Neuron (in vitro differentiated cells): ENCODE results near the gene CHI3L1.

ENCODE experiments used
- H2AFZ ChIP-seq: one replicate; pipeline ENCODE4 v1.6.1; 2013; ENCODE audit warnings: low read depth, mild to moderate bottlenecking, inconsistent platforms, low read length, moderate library complexity
- H3K27me3 ChIP-seq: one replicate; pipeline ENCODE4 v1.6.1; 2013; ENCODE audit warnings: low read length; ENCODE audit not compliant: insufficient read depth
- H3K36me3 ChIP-seq: one replicate; pipeline ENCODE4 v1.6.1; 2013; ENCODE audit warnings: low read length; ENCODE audit not compliant: insufficient read depth
- H3K4me1 ChIP-seq: one replicate; pipeline ENCODE4 v1.6.1; 2013; ENCODE audit warnings: low read length; ENCODE audit not compliant: insufficient read depth
- H3K4me3 ChIP-seq: 2 replicates; pipeline ENCODE4 v1.5.1; 2013; ENCODE audit warnings: mild to moderate bottlenecking, low read length, moderate library complexity
- H3K9me3 ChIP-seq: one replicate; pipeline ENCODE4 v1.6.1; 2013; ENCODE audit warnings: low read length

CHI3L1 gene

GRCh38 chr1:203153051-203153988, 33.2 kb downstream of the CHI3L1 start:
- Histone ChIP-seq H3K4me3 (no peak overlapping the region), H2AFZ (no peak overlapping the region), H3K4me1 (peaks cover 19% of the 10 kb centered on the region), H3K9me3 (no peaks in the 10 kb centered on the region), H3K27me3 (no peaks in the 10 kb centered on the region), H3K36me3 (no peaks in the 10 kb centered on the region)

GRCh38 chr1:203152158-203153034, 34.1 kb downstream of the CHI3L1 start:
- H3K36me3 ChIP-seq = no peaks in the 10 kb centered on the region
- no peaks in the 10 kb centered on the region for H3K9me3 ChIP-seq
- H3K27me3 ChIP-seq = no peaks in the 10 kb centered on the region
- peaks cover 25% of the 10 kb centered on the region for H3K4me1 ChIP-seq
- H3K4me3 ChIP-seq = no peak overlapping the region
- no peak overlapping the region for H2AFZ ChIP-seq

- no peak overlapping the region for H2AFZ ChIP-seq
- H3K9me3 ChIP-seq = no peaks in the 10 kb centered on the region
- H3K36me3 ChIP-seq = no peaks in the 10 kb centered on the region
- H3K4me1 ChIP-seq = peaks cover 30% of the 10 kb centered on the region
- no peaks in the 10 kb centered on the region for H3K27me3 ChIP-seq
- H3K4me3 ChIP-seq = no peak overlapping the region
Measured at GRCh38 chr1:203151362-203152157, 34.9 kb downstream of the CHI3L1 start.

- Histone ChIP-seq H3K27me3 (no peaks in the 10 kb centered on the region), H3K36me3 (no peaks in the 10 kb centered on the region), H2AFZ (no peak overlapping the region), H3K4me1 (peaks cover 30% of the 10 kb centered on the region), H3K9me3 (no peaks in the 10 kb centered on the region), H3K4me3 (no peak overlapping the region)
Measured at GRCh38 chr1:203150511-203151297, 35.8 kb downstream of the CHI3L1 start.

GRCh38 chr1:203149188-203149840, 37.2 kb downstream of the CHI3L1 start:
- H3K4me3 ChIP-seq = no peak overlapping the region
- no peak overlapping the region for H2AFZ ChIP-seq
- H3K4me1 ChIP-seq = peaks cover 30% of the 10 kb centered on the region
- H3K36me3 ChIP-seq = no peaks in the 10 kb centered on the region
- H3K27me3 ChIP-seq = no peaks in the 10 kb centered on the region
- no peaks in the 10 kb centered on the region for H3K9me3 ChIP-seq

- Histone ChIP-seq H3K36me3 (no peaks in the 10 kb centered on the region), H3K4me1 (peaks cover 29% of the 10 kb centered on the region), H3K4me3 (no peak overlapping the region), H3K27me3 (no peaks in the 10 kb centered on the region), H2AFZ (no peak overlapping the region), H3K9me3 (no peaks in the 10 kb centered on the region)
Measured at GRCh38 chr1:203148579-203148978, 37.9 kb downstream of the CHI3L1 start.

- no peaks in the 10 kb centered on the region for H3K9me3 ChIP-seq
- H3K4me3 ChIP-seq = no peak overlapping the region
- peaks cover 24% of the 10 kb centered on the region for H3K4me1 ChIP-seq
- no peak overlapping the region for H2AFZ ChIP-seq
- no peaks in the 10 kb centered on the region for H3K27me3 ChIP-seq
- no peaks in the 10 kb centered on the region for H3K36me3 ChIP-seq
Measured at GRCh38 chr1:203148127-203148526, 38.4 kb downstream of the CHI3L1 start.

GRCh38 chr1:203147376-203147775, 39.1 kb downstream of the CHI3L1 start:
- H3K36me3 ChIP-seq = no peaks in the 10 kb centered on the region
- no peak overlapping the region for H3K4me3 ChIP-seq
- H2AFZ ChIP-seq = no peak overlapping the region
- peaks cover 17% of the 10 kb centered on the region for H3K4me1 ChIP-seq
- no peaks in the 10 kb centered on the region for H3K27me3 ChIP-seq
- no peaks in the 10 kb centered on the region for H3K9me3 ChIP-seq

GRCh38 chr1:203146537-203146936, 40.0 kb downstream of the CHI3L1 start:
- Histone ChIP-seq H3K9me3 (no peaks in the 10 kb centered on the region), H3K36me3 (no peaks in the 10 kb centered on the region), H3K27me3 (no peaks in the 10 kb centered on the region), H3K4me3 (no peak overlapping the region), H3K4me1 (peaks cover 11% of the 10 kb centered on the region), H2AFZ (no peak overlapping the region)

GRCh38 chr1:203146042-203146369, 40.5 kb downstream of the CHI3L1 start:
- no peaks in the 10 kb centered on the region for H3K27me3 ChIP-seq
- peaks cover 11% of the 10 kb centered on the region for H3K4me1 ChIP-seq

GRCh38 chr1:203145321-203146041, 41.0 kb downstream of the CHI3L1 start:
- Histone ChIP-seq H2AFZ (no peak overlapping the region), H3K36me3 (no peaks in the 10 kb centered on the region), H3K4me1 (peaks cover 11% of the 10 kb centered on the region), H3K27me3 (no peaks in the 10 kb centered on the region), H3K9me3 (no peaks in the 10 kb centered on the region), H3K4me3 (no peak overlapping the region)

More at GRCh38 chr1:203146042-203146369, 40.5 kb downstream of the CHI3L1 start:
- Histone ChIP-seq H3K9me3 (no peaks in the 10 kb centered on the region), H3K4me3 (no peak overlapping the region), H2AFZ (no peak overlapping the region), H3K36me3 (no peaks in the 10 kb centered on the region)
